ENCODE measurements around the gene PPM1L.

PPM1L gene

GRCh38 chr3:161082063-161082462, 326.0 kb downstream of the PPM1L start:
- peak overlapping the region; percentile 52 for H3K4me2 ChIP-seq (ENCODE audit: low read length)
- H4K20me1 ChIP-seq (ENCODE audit: insufficient read depth, low read length), result no peaks in the 10 kb centered on the region
- no peaks in the 10 kb centered on the region for H3K79me2 ChIP-seq (ENCODE audit: low read length)

GRCh38 chr3:161083131-161083530, 327.1 kb downstream of the PPM1L start:
- TF ChIP-seq EZH2phosphoT487 (IDR thresholded peaks at IDR 0.05; ENCODE audit: low read depth), result no peak
- TF ChIP-seq CTCF (IDR thresholded peaks at IDR 0.05; ENCODE audit: low read depth, low read length), result no peak
- no peak overlapping the region for H2AFZ ChIP-seq (ENCODE audit: low read depth, low read length)
- H3K4me2 ChIP-seq (ENCODE audit: low read length), result no peak overlapping the region
- no peaks in the 10 kb centered on the region for H3K27me3 ChIP-seq (ENCODE audit: low read depth, low read length)
- H3K4me1 ChIP-seq (ENCODE audit: low read length), result peaks cover 14% of the 10 kb centered on the region
- no peak overlapping the region for H3K27ac ChIP-seq (ENCODE audit: low read length)
- H3K4me3 ChIP-seq (ENCODE audit: low read length), result no peak overlapping the region
- no peak overlapping the region for H3K9ac ChIP-seq (ENCODE audit: low read length)
- H4K20me1 ChIP-seq (ENCODE audit: insufficient read depth, low read length), result no peaks in the 10 kb centered on the region
- H3K9me3 ChIP-seq (ENCODE audit: insufficient read depth, low read length), result no peaks in the 10 kb centered on the region
- no peaks in the 10 kb centered on the region for H3K79me2 ChIP-seq (ENCODE audit: low read length)
- H3K36me3 ChIP-seq (replicated peaks; ENCODE audit: low read depth, low read length), result no peaks in the 10 kb centered on the region

More at GRCh38 chr3:161082063-161082462, 326.0 kb downstream of the PPM1L start:
- Histone ChIP-seq H2AFZ (ENCODE audit: low read depth, low read length) (peak overlapping the region; percentile 73; the same call in 1 of the 2 replicates), H3K4me1 (ENCODE audit: low read length) (peaks cover 25% of the 10 kb centered on the region), H3K9ac (ENCODE audit: low read length) (no peak overlapping the region), H3K4me3 (ENCODE audit: low read length) (peak overlapping the region; percentile 25; the same call in 1 of the 2 replicates), H3K36me3 (replicated peaks; ENCODE audit: low read depth, low read length) (no peaks in the 10 kb centered on the region), H3K27me3 (ENCODE audit: low read depth, low read length) (no peaks in the 10 kb centered on the region), H3K9me3 (ENCODE audit: insufficient read depth, low read length) (no peaks in the 10 kb centered on the region), H3K27ac (ENCODE audit: low read length) (no peak overlapping the region)
- no peak for TF ChIP-seq EZH2phosphoT487 (IDR thresholded peaks at IDR 0.05; ENCODE audit: low read depth)
- TF ChIP-seq CTCF (IDR thresholded peaks at IDR 0.05; ENCODE audit: low read depth, low read length), result no peak

DNA sequence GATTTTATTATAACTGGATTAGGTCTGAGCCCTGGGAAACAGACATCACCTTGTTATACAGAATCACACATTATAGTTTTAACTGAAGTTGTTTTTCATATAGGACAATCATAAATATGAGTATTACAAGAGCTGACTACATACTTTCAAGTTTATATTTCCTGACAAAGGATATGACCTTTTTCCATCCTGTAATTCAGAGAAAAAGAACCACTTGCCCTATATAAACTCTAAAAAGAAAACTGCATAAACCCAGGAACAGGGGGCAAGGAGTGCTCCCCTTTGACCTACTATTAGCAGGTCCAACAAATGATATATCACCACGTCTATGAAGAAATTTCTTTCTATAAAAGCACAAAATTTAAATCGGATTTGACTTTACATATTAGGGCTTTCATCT, 328.2 kb downstream of the PPM1L start:
- peaks cover 10% of the 10 kb centered on the region for H3K4me1 ChIP-seq (ENCODE audit: low read length)
- TF ChIP-seq EZH2phosphoT487 (IDR thresholded peaks at IDR 0.05; ENCODE audit: low read depth) (no peak), CTCF (IDR thresholded peaks at IDR 0.05; ENCODE audit: low read depth, low read length) (no peak)
- no peak overlapping the region for H3K9ac ChIP-seq (ENCODE audit: low read length)
- no peak overlapping the region for H3K4me2 ChIP-seq (ENCODE audit: low read length)
- no peaks in the 10 kb centered on the region for H3K27me3 ChIP-seq (ENCODE audit: low read depth, low read length)
- H3K27ac ChIP-seq (ENCODE audit: low read length), result no peak overlapping the region
- no peaks in the 10 kb centered on the region for H3K36me3 ChIP-seq (replicated peaks; ENCODE audit: low read depth, low read length)
- no peak overlapping the region for H3K4me3 ChIP-seq (ENCODE audit: low read length)
- no peaks in the 10 kb centered on the region for H4K20me1 ChIP-seq (ENCODE audit: insufficient read depth, low read length)
- no peaks in the 10 kb centered on the region for H3K9me3 ChIP-seq (ENCODE audit: insufficient read depth, low read length)
- H2AFZ ChIP-seq (ENCODE audit: low read depth, low read length), result no peak overlapping the region
- H3K79me2 ChIP-seq (ENCODE audit: low read length), result no peaks in the 10 kb centered on the region

GRCh38 chr3:161093895-161094294, 337.9 kb downstream of the PPM1L start:
- Histone ChIP-seq H4K20me1 (ENCODE audit: insufficient read depth, low read length) (no peaks in the 10 kb centered on the region), H3K36me3 (replicated peaks; ENCODE audit: low read depth, low read length) (no peaks in the 10 kb centered on the region), H3K9ac (ENCODE audit: low read length) (no peak overlapping the region), H2AFZ (ENCODE audit: low read depth, low read length) (no peak overlapping the region), H3K27ac (ENCODE audit: low read length) (no peak overlapping the region), H3K79me2 (ENCODE audit: low read length) (no peaks in the 10 kb centered on the region), H3K4me2 (ENCODE audit: low read length) (no peak overlapping the region), H3K4me3 (ENCODE audit: low read length) (no peak overlapping the region), H3K27me3 (ENCODE audit: low read depth, low read length) (0 out of 2 replicates have a peak, but pooled peaks cover 2% of the 10 kb centered on the region), H3K9me3 (ENCODE audit: insufficient read depth, low read length) (no peaks in the 10 kb centered on the region), H3K4me1 (ENCODE audit: low read length) (no peaks in the 10 kb centered on the region)
- TF ChIP-seq EZH2phosphoT487 (IDR thresholded peaks at IDR 0.05; ENCODE audit: low read depth), result no peak
- no peak for TF ChIP-seq CTCF (IDR thresholded peaks at IDR 0.05; ENCODE audit: low read depth, low read length)
